Gastroesophageal sphincter (tissue), 3 donors: ENCODE data around the gene TNPO2.

ENCODE experiments used
- EP300 ChIP-seq: sonication (generic); formaldehyde crosslinking; IDR thresholded peaks from one replicate; pipeline ENCODE4 v1.6.1; 2017; ENCODE audit warnings: antibody characterized with exemption, mild to moderate bottlenecking
- POLR2A ChIP-seq, 2 donors: fragments of 450-650 bp; IDR thresholded peaks; one replicate each; pipeline ENCODE4 v1.6.1; 2017; ENCODE audit warnings: antibody characterized with exemption in 2 of 2, mild to moderate bottlenecking in 2 of 2, moderate library complexity in 1 of 2
- TF ChIP-seq, protein P1 (sequence below), 4 experiments: fragments of 200-600 bp in 2 of 4; fragments of 450-650 bp in 2 of 4; sonication (generic) in 1 of 4; IDR thresholded peaks; one replicate each; pipeline ENCODE4 v1.5.1; 2017 to 2019; ENCODE audit warnings: antibody characterized with exemption in 4 of 4, mild to moderate bottlenecking in 2 of 4, moderate library complexity in 2 of 4

DNA sequence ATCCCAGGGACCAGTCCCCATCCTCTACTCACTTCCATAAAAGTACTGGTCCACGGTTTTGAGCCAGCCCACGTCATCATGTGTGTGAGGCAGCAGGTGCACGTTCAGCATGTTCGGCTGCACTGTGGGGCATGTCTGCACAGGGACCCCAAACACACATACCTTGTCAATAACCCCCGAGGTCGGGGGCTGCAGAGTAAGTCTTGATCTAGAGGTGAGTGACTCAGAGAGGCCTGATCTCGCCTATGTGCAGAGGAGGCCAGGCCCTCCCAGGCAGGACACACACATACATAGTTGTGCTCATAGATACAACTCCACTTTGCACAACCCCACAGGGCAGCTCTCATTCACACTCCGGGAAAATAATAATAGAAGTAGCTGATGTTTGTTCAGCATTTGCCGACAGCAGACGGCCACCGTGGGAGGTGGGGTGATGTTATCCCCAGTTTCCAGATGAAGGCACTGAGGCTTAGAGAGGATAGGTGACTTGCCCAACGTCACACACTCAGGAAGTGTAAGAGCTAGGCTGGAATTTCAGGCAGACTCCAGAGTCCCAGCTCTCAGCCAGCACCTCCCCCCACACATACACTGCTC lies 58.0 kb downstream of the TNPO2 start:
- TF ChIP-seq, protein P1, sequence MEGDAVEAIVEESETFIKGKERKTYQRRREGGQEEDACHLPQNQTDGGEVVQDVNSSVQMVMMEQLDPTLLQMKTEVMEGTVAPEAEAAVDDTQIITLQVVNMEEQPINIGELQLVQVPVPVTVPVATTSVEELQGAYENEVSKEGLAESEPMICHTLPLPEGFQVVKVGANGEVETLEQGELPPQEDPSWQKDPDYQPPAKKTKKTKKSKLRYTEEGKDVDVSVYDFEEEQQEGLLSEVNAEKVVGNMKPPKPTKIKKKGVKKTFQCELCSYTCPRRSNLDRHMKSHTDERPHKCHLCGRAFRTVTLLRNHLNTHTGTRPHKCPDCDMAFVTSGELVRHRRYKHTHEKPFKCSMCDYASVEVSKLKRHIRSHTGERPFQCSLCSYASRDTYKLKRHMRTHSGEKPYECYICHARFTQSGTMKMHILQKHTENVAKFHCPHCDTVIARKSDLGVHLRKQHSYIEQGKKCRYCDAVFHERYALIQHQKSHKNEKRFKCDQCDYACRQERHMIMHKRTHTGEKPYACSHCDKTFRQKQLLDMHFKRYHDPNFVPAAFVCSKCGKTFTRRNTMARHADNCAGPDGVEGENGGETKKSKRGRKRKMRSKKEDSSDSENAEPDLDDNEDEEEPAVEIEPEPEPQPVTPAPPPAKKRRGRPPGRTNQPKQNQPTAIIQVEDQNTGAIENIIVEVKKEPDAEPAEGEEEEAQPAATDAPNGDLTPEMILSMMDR (IDR thresholded peaks at IDR 0.05): no peak
- TF ChIP-seq POLR2A (IDR thresholded peaks at IDR 0.05): no peak
- TF ChIP-seq EP300: no peak
